HUDEP-2 (cell line): ENCODE data around the gene ZNF805.
"Not testable (repeated sequence)": the region's sequence is repeated elsewhere in the genome, so short reads cannot be mapped to it uniquely, and the experiment has no call there.

Source experiments
- DNase-seq, 76 experiments: peaks; one replicate each; lab custom pipeline; 2025; ENCODE audit not compliant: unreplicated experiment in 76 of 76; lab: John Stamatoyannopoulos, UW

The ZNF805 gene

DNA sequence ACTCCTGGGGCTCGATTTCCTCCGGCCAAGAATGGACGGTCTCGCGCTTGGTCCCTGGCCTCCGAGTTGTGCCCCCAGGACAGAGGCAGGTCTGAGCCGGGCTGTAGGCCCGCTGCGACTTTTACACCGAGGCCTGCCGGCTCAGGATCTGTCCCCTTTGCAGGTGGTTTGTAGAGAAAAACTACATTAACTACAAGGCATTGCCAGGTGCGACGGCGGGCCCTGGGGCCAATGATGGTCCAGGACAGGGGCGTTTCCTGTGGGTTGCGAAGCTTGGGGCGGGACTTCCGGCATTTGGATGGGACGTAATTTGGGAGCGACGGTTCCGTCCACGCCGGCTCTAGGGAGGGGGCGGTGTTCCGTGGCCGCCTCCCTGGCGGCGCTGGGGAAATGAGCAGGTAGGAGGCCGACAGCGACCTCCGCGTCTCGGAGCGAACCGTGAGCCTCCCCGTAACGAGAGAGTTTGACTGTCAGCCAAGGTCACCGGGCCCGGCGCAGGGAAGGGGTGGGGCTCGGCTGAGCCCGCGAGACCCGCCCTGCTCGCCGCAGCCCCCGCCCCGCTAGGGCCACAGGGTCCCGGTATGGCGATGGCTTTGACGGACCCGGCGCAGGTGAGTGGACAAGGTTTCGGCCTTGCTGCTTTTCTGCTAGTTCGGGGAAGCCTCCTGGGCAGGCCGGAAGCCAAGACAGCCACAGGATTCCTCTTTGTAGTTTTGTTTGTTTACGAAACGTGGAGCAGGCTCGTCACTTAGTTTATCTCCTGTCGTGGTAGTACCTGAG is at the start of gene ZNF805:
Gene ZNF805, plus strand, starts transcription at position 322 of the 780 bp plus-strand sequence. Its CDS starts 260 bp downstream, at position 582.
- DNase-seq: peak in 75 of 76 experiments; percentile 76 to 97 (median 93)

DNA sequence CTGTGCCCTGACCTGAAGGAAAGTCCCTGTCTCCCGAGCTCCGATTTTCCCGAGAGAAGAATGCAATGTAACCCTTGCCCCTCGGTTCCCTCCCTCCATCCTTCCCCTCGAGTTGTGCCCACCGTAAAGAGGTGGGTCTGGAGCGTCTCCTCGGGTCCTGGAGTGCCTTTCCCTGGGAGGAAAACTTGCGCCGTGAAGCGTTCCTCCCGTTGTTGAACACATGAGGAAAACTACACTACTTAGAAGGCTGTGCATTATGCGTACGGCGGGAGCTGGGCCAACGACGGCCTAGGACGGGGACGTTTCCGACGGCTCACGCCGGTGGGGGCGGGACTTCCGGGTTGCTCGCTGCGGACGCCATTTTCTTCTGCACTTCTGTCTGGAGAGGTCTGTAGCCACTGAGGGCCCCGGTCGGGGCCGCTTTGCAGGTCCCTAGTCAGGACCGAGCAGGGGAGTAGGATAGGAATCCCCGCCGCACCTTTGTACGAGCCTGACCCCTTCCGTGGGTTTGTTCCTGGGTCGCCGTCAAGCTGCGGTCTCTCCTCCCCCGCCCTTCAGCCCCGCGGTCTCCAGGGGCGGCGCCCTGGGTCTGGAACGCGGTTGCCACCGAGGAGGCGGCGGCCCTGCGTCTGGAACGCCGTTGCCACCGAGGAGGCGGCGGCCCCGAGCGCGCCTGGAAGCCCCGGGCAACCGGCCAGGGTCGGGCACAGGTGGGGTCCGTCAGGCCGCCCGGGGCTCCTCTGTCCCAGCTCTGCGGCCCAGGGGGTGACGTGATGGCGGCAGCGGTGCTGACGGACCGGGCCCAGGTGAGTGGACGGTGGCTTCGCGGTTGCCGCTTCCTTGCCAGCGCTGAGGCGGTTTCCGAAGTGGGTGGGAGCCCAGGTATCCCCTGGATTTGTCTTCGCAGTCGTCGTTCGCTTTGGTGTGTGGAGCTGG is 49.0 kb upstream of the ZNF805 start, which contains the start of gene ZNF264:
Gene ZNF264, plus strand, starts transcription at position 360 of the 936 bp plus-strand sequence. Its CDS starts 414 bp downstream, at position 774.
- DNase-seq: peak in 75 of 76 experiments; percentile 14 to 95 (median 83)

DNA sequence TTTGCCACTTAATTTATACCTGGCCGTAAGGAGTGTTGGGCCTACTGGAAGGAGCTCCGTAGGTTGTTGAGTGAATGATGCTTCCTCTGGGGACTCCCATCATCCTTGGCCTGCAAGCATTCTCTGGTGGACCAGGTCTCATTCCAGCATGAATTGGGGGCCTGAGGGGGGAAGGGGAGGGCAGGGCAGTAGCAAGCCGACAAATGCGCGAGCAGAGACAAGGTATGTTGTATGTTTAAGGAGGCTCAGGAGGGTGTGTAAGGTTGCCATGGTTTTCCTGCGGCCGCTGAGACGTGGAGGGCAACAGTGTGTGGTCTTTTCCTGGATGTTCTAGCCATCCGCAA is 48.4 kb upstream of the ZNF805 start:
- no peak for DNase-seq

- DNase-seq: peak in 1 of 76 experiments; percentile 15
These were observed 47.4 kb upstream of the ZNF805 start for GRCh38 chr19:57192993-57193392.

DNA sequence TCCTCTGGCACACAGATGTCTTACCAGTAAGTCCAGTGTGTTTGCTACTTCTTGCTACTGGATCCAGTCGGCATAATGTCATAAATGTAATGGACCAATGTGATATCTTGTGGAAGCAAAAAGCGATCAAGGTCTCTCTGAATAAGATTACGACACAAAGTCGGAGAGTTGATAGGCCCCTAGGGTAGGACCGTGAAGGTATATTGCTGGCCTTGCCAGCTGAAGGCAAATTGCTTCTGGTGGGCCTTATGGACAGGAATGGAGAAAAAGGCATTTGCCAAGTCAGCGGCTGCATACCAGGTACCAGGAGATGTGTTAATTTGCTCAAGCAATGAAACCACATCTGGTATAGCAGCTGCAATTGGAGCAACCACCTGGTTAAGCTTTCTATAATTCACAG is 42.6 kb upstream of the ZNF805 start:
- not testable (repeated sequence) for DNase-seq

DNA sequence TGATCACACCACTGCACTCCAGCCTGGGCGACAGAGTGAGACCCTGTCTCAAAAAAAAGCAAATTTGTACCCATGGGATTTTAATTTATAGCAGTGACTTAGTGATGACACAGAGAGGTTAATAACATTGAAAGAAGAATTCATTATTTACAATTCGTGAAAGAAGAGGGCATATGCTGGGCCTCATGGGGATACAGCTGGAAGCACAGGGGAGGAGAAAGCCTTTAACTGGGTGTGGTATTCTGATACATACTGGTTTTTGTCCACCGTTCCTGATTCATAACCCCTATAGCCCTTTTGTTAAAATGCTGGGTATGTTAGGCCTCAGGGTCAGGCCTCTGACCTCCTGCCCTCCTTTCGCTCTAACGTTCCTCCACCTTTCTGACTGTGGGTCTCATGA is 38.3 kb upstream of the ZNF805 start:
- no peak for DNase-seq

DNA sequence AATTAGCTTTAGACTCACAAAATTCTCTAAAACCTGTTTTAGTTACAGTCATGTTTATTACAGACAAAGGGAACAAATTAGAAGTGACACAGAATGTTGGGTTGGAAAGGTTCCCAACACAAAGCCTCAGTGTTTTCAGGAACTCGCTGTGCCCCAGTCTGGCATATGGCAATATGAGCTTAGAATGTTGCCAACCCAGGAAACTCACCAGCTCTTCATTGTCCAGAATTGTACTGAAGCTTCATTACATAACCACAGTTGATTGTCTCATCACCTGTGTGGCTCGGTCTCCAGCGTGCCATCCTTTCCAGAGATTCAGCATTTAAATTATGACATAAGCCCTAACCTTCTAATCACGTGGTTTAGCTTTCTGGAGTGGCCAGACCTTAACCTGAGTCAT is 30.1 kb upstream of the ZNF805 start:
- DNase-seq: no peak

DNA sequence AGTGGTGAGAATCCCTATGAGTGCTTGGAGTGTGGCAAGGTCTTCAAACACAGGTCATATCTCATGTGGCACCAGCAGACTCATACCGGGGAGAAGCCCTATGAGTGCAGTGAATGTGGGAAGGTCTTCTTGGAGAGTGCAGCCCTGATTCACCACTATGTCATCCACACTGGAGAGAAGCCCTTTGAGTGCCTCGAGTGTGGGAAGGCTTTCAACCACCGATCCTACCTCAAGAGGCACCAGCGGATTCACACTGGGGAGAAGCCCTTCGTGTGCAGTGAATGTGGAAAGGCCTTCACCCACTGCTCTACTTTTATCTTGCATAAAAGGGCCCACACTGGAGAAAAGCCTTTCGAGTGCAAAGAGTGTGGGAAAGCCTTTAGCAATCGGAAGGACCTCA is 28.3 kb upstream of the ZNF805 start:
- DNase-seq: no peak

DNA sequence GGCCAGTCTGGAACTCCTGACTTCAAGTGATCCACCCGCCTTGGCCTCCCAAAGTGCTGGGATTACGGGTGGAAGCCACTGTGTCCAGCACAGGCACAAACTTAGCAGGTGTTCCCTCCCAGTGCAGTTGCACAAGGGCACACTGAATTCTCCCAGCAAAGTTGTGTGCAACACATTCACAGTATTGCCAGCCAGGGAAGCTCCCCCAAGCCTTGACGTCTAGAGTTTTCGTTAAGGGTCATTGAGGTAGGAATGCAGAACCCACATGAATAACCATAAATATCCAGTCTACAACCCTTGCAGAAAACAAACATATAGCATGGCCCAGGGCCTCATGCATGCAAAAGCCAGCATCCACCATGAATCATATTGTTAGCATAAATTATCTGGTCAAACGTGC is 12.9 kb upstream of the ZNF805 start:
- DNase-seq: no peak

DNA sequence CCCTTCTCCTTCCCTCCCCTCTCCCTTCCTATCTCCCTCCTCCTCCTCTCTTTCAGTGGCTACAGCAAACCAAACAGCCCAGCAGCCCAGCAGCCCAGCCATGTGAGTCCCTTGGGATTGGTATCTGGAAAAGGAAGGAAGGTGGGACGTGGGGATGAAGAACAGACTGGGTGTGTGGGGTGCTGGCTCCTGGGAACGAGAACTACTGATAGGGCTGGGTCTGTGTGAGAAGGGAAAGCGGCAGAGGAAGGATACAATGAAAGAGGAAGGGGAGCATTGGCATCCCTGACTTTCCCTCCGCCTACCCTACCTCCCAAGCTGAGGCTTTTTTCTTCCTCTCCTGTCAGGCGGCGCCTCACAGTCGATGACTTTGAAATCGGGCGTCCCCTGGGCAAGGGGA is 8.7 kb upstream of the ZNF805 start:
- DNase-seq: no peak

- DNase-seq: no peak
These were observed 7.2 kb upstream of the ZNF805 start for GRCh38 chr19:57233207-57233606.

GRCh38 chr19:57239982-57240310 is 486 bp upstream of the ZNF805 start:
- DNase-seq: no peak

GRCh38 chr19:57241176-57241575 is 744 bp downstream of the ZNF805 start:
- peak in 10 of 76 experiments; percentile 1 to 26 (median 13) for DNase-seq

- no peak for DNase-seq
These were observed 2.4 kb downstream of the ZNF805 start for GRCh38 chr19:57242821-57243220.

DNA sequence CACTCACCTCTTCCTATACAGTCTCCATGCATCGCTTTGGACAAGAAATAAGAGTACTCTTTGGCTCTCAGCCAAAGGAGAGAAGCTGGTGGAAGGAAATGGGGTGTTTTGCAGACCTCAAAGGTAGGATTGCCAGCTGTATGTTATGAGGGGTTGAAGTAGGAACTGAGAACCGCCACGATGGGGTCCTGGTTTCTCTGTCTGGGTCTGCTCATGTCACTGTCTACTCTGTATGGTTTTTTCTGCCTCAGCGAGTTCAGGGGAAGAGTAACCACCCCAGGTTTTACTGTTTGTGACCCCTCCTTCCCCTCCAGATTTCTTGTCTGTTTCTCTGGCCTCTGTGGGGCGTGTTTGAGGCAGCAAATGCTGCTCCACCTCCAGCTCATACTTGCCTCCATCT is 4.1 kb downstream of the ZNF805 start:
- DNase-seq: no peak

DNA sequence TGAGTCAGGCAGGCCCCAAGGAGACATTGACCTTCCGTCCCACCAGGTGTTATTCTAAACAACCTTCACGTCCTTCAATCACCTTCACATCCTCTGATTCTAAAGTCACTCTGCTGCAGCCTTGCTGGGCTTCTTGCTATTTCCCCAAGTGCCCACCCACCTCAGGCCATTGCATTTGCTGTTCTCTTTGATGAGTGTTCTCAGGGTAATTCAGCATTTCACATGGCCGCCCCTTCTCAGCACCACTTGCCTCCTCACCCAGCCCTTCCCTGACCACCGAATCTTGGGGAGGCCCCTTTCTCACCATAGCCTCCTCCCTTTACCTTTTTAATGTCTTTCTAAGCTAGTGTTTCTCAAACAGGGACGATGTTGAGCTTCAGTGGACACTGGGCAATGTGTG is 4.6 kb downstream of the ZNF805 start:
- DNase-seq: no peak

DNA sequence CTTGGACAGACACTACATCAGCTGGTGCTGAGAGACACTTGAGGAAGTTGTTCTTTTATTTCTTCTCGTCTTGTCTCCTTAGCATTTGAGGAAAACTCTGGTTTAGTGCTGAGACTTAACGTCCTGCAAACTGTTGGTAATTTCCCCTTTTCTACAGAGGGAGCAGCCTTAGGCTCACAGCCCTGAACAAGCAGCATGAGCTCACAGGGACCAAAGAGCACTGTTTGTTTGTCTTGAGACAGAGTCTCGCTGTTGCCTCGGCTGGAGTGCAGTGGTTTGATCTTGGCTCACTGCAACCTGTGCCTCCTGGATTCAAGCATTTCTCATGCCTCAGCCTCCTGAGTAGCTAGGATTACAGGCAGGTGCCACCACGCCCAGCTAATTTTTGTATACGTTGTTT is 5.5 kb downstream of the ZNF805 start:
- DNase-seq: no peak

DNA sequence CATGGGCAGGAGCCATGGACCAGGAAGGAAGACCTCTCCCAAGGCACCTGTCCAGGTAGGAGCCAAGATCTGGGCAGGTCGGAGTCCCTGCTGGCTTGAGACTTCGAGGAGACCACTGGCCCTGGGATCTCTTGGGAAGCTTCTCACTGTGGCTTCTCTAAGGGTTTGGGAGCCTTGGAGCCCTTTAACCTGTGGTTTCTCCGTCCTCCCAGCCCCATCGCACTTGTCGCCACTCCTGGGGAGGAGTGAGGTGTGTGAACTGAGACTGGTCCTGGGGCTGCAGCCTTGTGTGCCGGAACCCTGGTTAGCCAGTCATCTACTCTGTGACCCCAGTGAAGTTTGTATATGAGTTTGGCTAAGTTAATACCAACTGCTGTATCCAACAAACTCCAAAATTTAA is 8.2 kb downstream of the ZNF805 start:
- no peak for DNase-seq

- DNase-seq: no peak
These were observed 8.9 kb downstream of the ZNF805 start for GRCh38 chr19:57249329-57249728.

DNA sequence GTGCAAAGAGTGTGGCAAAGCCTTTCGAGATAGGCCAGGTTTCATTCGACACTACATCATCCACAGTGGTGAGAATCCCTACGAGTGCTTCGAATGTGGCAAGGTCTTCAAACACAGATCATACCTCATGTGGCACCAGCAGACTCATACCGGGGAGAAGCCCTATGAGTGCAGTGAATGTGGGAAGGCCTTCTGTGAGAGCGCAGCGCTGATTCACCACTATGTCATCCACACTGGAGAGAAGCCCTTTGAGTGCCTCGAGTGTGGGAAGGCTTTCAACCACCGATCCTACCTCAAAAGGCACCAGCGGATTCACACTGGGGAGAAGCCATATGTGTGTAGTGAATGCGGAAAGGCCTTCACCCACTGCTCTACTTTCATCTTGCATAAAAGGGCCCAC is 13.3 kb downstream of the ZNF805 start:
- DNase-seq: not testable (repeated sequence)

DNA sequence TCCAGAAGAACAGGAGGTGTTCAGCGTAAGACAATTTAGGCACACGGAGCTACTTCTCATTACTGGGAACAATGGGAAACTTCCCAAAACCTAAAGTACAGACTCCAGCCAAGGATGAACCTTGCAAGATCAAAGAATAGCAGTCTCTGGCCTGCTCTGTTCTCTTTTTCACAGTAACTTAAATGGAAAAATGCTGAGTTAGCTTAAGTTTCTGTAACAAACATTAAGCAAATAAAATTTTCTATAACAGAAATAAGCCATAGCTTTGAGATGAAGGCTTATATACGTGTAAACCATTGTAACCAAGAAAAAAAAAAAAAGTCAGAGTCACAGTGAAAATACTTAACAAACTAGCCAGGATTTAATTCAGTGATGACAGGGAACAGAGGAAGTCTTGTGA is 21.6 kb downstream of the ZNF805 start:
- no peak for DNase-seq
